ENCODE measurements around the gene CCDC159.

GRCh38 chr19:11347546-11348039 lies 1.3 kb downstream of the CCDC159 start:
- TF ChIP-seq, protein P1, sequence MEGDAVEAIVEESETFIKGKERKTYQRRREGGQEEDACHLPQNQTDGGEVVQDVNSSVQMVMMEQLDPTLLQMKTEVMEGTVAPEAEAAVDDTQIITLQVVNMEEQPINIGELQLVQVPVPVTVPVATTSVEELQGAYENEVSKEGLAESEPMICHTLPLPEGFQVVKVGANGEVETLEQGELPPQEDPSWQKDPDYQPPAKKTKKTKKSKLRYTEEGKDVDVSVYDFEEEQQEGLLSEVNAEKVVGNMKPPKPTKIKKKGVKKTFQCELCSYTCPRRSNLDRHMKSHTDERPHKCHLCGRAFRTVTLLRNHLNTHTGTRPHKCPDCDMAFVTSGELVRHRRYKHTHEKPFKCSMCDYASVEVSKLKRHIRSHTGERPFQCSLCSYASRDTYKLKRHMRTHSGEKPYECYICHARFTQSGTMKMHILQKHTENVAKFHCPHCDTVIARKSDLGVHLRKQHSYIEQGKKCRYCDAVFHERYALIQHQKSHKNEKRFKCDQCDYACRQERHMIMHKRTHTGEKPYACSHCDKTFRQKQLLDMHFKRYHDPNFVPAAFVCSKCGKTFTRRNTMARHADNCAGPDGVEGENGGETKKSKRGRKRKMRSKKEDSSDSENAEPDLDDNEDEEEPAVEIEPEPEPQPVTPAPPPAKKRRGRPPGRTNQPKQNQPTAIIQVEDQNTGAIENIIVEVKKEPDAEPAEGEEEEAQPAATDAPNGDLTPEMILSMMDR (IDR thresholded peaks at IDR 0.05; ENCODE audit: low read depth, low read length, poor library complexity, severe bottlenecking): no peak
- TF ChIP-seq EZH2phosphoT487 (IDR thresholded peaks at IDR 0.05; ENCODE audit: borderline replicate concordance, low read length): no peak
